T-helper 9 cell (primary cell): ENCODE results near the gene SYTL3.

Experiments used
- DNase-seq: peaks from one replicate; pipeline ENCODE4 v3.0.0-alpha.2; 2020

The SYTL3 gene

DNA sequence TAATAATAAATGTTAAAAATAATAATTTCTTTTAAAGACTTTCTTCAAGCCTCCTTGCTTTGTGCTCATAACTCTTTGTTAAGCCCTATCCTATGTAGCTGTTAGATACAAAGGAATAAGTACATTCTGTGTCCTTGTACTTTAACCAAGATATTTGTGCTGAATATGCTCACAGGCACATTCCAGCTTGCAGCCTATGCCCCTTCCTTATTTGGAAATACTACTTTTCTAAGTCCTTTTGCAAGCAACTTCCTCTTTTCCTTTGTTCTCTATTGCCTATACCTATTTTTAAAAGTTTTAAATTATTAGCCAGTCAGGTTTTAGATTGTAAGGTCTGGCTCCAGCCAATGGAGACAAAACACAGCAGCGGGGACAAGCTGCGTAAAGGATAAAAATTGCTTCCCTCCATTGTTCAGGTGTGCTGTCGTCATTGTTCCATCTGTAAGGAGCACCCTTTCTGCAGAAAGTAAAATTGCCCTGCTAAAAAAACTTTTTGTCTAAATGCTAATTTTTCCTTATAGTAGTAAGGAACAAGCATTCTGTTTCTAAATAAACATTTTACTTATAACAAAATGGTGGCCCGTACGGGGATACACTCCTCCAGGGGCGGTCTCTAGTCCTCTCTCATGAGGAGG lies 80.2 kb downstream of the SYTL3 start:
- no peak for DNase-seq

DNA sequence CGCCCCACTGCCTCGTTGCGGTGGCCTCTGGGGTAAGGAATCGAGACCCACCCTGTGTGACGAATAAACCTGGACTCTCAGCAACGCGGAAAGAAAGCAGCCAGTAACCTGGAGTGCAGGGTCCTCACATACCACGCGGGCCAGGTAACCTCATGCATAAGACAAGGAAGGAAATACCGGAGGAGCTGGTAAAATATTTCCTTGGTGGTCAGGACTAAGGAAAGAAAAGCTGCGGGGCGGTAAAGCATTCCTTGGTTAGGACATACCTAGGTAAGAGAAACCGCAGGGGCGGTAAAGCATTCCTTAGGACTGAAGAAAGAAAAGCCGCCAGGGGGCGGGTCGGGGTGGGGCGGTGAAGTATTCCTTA lies 80.7 kb downstream of the SYTL3 start:
- DNase-seq, result no peak

DNA sequence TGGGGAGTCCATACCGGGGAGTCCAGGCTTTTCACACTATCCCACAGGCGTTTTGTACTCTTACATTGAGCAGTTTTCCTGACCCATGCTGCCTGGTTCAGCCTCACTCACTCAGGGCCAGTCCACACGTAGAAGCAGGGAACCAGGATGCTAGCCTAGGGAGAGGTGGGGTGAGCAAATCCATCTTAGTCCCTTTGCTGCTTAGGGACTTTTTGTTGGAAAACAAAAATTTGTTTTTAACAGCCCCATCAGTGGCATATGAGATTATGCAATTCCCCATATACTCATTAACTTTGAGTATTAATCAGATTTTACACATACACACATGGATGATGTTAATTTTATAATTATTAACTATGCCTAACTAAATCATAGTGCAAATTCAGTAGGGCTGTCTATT lies 85.2 kb downstream of the SYTL3 start:
- no peak for DNase-seq

DNA sequence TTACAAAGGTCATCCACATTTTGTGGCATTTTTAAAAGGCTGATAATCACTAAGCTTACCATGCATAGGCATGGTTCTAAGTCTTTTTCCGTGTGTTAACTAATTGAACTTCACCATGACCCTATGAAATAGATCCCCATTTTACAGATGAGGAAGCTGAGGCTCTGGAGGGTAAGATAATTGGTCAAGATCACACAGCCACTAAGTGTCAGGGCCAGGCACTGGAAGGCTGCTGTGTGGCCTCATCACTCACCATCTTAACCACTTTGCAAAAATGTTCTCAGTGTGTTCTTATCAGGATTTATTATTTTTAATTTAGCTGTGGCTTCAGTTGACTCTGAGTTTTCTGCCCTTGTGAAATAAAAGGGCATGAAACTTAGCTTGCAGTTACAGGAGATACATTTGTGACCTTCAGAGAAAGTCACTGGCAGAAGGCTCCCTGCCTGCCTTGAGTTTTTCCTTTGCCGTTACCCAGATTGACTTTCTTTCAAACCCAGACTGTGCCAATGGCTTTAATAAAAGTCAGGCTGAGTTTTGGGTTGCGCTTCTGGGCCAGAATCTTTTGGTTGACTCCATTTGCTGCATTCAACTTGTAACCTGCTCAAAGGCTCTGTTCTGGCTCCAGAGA lies 87.3 kb downstream of the SYTL3 start:
- no peak for DNase-seq

DNA sequence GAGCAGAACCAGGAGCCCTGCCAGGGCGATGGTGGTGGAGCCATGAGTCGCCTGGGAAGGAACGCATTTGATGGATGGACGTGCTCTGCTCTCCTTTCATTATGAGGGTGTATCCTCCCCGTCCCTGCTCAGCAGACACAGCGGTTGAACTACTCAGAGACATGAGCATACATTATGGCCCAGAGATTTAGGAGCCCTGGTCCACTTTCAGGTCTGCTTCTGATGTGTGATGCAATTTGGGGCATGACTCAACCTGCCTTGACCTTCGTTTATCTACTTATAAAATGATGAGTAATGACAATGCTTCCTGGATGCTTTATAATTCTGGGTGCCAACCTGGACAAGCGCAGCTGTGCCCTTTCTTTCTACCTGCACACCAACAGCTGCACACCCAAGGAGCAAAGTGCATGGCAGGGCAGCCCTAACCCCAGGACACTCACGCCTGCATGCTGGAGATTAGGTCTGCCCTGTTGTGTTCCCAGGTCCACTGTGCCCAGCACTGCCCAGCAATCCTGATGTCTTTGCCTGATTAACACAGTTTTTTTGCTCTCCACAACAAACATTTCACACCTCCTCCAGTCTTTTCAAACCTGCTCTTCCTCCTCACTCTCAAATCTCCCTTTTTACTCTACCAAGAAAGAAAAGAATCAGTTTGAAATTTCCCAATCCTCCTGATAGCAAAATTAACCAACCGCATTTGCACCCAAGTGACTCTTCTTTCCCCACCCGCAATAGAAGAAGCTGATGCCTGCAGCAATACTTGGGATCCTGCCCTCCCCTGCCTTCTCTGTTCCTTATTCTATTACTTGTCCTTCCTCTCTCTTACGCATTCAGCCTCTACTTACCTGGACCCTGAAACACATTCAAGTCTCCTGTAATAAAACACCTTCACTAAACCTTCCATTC lies 88.1 kb downstream of the SYTL3 start:
- DNase-seq, result no peak

DNA sequence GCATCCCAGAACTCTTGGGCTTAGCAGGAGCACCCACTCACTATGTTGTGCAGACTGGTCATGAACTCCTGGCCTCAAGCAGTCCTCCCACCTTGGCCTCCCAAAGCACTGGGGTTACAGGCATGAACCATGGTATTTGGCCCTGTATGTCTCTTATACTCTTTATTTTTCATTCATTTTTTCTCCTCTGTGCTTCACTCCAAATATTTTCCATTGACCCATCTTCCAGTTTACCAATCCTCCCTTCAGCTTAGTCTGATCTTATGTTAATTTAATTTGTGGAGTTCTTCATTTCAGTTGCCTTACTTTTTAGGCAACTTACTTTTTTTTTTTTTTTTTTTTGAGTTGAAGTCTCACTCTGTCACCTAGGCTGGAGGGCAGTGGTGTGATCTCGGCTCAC lies 89.8 kb downstream of the SYTL3 start:
- no peak for DNase-seq

DNA sequence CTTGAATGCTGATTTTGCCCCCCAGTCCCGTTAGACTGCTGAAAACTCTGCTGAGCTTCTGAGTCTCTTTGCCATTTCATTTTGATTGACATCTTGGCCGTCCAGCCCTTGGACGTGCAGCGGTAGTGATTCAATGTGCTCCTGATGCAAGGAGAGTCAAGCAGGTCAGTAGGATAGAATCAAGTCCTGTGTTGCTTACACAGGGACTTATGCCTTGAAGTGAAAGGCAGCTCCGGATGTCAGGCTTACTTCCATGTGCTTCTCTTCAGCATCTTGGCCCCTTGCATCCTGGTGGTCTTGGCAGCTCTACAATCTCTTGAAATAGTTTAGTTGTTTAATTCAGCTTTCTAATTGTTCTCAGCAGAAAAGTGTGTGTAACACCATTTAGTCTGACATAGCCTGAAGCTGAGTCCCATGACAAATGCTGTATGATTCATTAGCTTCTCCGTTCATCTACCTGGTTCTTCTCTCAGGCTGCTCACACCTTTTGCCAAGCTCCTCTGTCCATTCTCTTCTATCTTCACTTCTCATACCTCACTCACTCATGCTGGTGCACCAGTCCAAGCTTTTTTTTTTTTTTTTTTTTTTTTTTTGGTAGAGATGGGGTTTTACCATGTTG lies 93.3 kb downstream of the SYTL3 start:
- no peak for DNase-seq

DNA sequence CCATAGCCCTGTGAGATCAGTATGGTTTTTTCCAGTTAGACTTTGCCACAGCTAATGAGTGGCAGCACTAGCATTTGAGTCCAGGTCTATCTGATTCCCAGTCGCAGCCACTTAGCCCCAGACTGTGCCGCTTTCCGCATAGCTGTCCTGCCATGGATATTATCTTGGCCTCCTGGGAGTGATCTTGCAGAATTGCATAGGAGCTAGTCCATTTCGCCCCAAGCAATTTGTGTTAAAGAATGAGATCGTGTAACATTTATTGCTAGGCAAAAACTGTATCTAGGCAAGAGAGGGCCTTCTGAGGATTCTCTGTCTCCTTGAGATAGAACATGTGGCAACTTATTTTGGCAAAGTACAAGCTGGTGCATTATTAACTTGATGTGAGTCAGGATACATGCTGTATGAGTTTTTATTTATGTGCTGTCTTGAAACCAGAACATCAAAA lies 95.2 kb downstream of the SYTL3 start:
- DNase-seq, result no peak

DNA sequence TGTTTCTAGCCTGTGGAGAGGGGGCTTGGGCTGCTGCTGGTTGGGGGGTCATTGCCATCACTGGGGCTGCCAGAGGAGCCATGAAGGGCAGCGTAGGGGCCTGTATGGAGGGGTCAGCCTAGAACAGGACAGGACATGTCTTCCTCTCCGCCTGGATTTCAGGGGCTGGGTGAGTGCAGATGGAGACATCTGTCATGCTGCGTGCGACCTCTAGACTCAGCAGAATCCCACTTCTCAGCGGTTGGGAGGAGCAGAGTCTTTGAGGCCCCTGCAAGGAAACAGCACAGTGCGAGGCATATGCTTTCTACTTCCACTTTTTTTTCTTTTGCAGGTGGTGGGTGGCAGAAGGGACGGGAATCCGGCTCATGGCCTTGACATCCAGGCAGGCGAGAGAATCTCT lies 101.4 kb downstream of the SYTL3 start:
- DNase-seq, result no peak

DNA sequence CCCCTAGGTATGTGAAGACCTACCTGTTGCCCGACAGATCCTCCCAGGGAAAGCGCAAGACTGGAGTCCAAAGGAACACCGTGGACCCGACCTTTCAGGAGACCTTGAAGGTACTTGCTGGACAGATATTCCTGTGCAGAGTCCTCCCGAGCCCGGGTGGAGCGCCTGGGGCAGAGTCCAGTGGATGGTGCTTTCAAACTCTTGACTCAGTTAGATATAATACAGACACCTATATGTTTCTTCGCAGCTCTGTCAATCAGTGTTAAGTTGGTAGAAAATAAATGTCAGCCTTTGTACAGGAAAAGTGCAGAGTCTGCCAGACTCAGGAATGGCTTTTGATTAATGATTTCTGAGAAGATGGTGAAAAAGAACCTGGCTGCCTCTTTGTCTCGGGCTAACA lies 102.1 kb downstream of the SYTL3 start:
- no peak for DNase-seq

DNA sequence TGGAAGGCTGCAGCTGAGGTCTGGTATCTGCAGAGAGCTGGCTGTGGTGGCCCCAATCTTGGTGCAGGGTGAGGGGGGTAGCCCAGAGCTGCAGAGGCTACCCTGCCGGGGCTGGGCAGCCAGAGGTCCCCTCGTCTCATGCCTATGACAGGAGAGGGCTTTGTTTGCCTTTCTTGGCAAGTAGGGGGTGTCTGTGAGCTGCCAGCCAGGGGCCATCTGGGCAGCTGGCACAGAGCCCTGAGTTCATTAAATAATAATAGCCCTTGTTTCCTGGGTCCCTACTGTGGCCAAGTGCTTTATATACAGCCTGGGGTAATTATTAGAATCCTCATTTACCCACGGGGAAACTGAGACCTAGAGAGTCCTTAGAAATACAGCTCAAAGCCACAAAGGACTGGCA lies 102.8 kb downstream of the SYTL3 start:
- DNase-seq, result no peak

DNA sequence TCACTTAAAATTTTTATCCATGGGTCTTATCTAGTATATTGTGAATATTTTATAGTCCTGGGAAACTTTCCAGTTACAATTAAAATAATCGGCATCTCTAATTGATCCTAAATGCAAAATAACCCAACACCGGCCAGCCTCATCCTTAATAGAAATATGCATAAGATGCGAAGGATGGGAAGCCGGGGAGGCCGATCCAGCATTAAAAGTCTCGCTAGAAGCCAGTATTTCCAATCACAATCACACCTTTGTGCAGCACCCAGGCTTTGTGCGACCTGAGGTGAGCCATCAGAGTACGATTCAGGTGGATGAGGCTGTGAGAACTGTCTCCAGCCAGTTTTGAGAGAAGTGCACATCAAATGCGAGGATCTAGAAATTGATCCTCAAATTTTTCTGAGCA lies 104.0 kb downstream of the SYTL3 start:
- no peak for DNase-seq

DNA sequence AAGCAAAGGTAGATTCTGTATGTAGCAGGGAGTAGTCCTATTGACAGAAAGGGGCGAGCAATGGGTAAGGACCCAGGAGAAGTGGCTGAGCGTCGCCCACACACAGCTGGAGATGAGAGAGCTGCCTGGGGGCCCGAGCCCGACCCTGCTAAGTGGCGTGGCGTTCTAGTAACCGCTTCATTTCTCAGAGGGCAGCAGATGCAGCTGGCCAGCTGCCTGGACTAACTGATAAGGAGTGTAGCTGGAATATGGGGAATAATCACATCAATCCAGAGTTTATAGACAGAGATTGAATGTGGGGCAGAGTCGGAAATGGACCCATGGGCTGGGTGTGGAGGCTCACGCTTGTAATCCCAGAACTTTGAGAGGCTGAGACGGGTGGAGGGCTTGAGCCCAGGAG lies 104.9 kb downstream of the SYTL3 start:
- no peak for DNase-seq

DNA sequence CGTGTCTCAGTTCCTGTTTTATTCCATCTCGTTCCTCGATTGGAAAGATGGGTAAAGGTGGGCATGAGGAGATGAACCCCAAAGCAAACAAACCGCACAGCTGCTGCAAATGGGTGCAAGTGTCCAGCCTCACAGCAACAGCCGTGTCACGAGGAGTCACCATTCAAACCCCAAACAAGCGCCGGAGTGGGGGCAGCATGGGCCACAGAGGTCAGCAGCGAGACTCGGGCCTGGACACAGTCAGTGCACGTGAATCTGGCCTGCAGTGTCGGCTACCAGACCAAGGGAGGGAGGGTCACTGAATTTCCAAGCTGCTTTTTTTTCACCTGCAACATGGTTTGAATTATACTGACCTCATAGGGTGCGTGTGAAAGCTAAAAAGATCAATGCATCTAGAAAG lies 105.8 kb downstream of the SYTL3 start:
- DNase-seq, result no peak

DNA sequence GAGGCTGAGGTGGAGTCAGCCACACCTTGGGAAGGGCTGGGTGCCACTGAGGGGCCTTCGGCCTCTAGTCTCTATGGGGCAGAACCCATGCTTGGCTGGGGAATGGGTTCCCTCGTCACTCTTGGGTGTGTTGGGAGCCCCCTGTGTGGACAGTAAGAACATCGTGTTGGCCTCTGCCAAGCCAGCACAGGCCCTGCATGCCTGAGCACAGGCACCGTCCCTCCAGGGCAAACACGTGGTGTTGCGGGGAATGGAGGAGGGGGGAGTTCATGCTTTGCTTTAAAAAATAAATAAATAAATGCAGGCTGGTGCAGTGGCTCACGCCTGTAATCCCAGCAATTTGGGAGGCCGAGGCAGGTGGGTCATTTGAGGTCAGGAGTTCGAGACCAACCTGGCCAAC lies 106.3 kb downstream of the SYTL3 start:
- no peak for DNase-seq

DNA sequence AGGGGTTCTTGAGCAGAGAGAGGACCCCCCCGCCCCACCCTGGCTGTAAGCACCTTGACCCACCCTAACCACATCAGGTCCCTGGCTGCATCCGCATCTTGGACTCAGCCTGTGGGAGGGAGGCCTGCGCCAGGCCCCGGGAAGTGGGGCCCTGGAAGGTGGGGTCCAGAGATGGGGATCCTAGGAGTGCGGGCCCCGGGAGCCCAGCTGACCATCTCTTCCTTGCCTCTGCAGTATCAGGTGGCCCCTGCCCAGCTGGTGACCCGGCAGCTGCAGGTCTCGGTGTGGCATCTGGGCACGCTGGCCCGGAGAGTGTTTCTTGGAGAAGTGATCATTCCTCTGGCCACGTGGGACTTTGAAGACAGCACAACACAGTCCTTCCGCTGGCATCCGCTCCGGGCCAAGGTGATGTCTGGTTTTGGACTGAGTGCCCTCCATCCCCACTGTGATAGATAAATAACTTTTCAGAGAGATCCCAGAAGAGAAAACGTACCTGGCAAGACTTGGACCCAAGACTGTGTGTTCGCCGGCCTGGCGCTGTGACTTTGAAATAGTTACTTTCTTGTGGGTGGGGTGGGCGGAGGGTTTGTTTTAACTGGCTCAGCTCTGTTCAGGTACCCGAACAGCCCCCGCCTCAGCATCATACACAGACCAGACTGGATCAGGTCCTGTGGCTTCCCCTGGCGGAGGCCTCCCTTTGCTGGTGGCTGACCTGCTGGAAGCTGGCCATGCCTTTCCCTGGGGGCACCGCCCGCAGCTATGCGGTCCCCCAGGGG lies 107.3 kb downstream of the SYTL3 start:
- no peak for DNase-seq

DNA sequence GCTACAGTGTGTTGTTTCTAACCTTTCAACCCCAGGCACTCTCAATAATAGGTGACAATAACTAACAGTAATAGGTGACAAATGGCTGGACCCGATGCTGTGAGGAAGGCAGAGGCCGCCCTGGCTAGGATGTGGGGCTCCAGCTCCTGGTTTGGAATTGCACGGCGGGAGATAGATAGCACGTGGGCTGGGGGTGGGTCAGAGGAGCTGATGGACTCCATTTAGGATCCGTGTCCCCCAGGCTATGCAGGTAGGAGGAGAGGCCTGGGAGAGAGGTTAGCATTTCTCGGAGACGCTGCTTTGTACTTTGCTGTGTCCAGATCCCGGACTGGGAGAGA lies 107.9 kb downstream of the SYTL3 start:
- DNase-seq, result no peak

DNA sequence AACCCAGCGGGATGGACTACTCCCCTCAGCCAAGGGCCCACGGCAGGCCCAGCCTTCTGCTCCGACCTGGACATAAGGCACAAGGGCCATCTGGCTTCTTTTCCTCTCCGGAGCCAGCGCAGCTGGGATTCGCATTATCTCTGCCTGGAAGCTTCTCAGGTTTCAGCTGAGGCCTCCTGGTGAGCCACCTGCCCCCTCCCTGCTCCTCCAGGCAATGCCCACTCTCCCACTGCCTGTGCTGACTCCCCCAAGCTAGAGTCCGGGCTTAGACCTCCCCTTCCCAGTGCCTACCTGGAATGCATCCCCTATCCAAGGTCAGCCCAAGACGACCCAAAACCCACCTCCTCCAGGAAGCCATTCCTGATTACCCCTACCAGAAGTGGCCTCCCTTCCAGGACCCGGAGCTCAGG lies 108.6 kb downstream of the SYTL3 start:
- DNase-seq, result no peak

DNA sequence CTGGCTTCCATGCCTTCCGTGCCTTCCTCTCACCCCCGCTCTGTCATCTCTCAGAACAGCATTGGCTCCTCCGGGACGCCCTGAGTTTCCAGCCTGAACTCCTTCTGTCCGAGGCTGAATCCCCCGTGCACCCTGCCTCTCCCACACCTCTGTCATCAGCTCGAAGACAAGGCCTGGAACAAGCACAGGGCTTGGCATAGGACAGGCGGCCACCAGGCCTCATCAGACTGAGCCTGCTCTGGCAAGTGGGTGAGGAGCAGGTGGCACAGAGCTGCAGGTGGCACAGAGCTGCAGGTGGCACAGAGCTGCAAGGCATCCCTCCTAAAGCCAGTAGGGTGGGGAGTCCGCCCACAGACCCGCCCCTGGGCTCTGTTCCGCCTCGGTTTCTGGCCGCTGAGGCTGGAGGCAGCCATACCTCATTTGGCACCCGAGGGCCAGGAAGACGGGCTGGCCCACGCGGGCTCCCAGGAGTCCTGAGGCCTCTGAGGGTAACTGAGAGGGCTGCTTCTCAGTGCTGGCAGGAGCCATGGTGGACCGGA lies 109.2 kb downstream of the SYTL3 start:
- DNase-seq, result no peak

DNA sequence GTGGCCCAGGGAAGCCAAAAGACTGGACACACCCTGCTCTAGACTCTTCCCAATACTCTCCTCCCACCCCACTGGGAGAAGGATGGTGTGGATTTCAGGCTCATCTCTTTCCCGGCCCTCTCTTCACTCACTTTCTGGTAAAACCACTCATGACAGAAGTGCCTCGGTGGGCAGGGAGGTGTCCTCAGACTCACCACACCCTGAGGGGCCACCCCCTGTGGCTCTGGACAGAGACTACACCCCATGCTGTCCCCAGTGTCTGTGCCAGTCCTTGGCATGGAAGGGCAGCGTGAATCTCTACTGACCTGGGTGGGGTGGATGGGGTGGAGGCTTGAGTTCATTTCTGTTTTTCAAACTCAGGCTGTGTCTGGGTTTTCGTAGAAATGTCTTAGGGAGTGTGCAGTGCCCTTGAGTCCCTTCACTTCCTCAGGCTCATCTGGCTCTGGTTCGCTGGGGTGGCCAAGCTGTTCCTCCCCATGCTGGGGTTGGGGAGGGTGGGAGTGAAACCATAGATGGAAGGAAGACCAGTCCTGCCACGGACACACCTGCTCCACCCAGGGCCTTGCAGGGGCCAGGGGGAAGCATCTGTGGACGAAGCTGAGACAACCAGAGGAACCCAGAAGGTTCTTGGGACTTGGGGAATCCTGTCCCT lies 110.2 kb downstream of the SYTL3 start:
- no peak for DNase-seq

DNA sequence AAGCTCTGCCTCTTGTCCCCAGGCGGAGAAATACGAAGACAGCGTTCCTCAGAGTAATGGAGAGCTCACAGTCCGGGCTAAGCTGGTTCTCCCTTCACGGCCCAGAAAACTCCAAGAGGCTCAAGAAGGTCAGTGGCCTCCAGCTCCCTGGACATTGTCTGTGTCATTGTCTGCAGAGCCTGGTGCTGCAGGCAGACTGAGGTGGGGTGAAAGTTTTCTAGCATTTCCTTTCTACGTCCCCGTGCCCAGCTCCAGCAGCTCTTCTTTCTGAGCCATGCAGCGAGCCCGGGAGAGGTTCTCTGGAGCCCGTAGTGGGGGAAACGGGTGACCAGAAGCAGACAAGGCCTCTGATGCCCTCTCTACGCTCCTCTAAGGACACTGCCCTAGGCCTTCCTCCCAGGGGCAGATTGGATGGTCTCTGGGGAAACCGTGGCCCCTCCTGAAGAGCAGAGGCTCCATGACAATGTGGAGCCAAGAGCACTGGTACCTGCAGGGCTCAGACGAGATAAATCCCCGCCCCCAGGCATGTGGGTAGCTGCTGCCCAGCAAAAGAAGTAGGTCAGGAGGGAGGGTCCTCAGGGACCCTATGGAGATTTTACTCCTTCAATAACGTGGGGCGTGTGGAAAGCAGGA lies 110.9 kb downstream of the SYTL3 start:
- no peak for DNase-seq

DNA sequence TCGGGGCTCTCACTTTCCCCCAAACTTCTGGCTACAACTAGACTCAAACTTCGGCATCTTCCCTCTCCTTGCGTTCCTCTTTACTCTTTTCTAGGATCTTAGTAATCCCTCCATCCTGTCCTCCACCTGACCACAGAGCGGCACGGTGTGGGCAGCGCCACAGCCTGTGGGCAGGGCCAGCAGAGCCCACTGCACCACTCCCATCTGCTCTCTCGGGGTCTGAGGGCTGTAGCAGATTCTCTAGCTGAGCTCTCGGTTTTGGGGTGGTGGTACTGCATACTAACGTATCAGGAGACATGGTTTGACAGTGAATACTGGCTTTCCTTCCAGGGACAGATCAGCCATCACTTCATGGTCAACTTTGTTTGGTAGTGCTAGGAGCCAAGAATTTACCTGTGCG lies 111.9 kb downstream of the SYTL3 start:
- DNase-seq, result no peak
